Fibroblast of pulmonary artery (primary cell): ENCODE data around the gene CNOT9.
"Not testable (repeated sequence)": the region's sequence is repeated elsewhere in the genome, so short reads cannot be mapped to it uniquely, and the experiment has no call there.

Experiments used
- DNase-seq: peaks from one replicate; pipeline ENCODE4 v3.0.0-alpha.2; 2010; ENCODE audit warnings: low read depth
- H3K4me3 ChIP-seq: replicated peaks from 2 replicates; pipeline ENCODE4 v1.5.1; 2011; ENCODE audit warnings: low read depth, mild to moderate bottlenecking, control low read depth, low read length, moderate library complexity
- TF ChIP-seq, protein P1 (sequence below): IDR thresholded peaks from 2 replicates; pipeline ENCODE4 v1.5.1; 2011; ENCODE audit warnings: mild to moderate bottlenecking, control low read depth, low read length, inconsistent platforms; ENCODE audit errors: missing control alignments

Gene CNOT9, protein sequence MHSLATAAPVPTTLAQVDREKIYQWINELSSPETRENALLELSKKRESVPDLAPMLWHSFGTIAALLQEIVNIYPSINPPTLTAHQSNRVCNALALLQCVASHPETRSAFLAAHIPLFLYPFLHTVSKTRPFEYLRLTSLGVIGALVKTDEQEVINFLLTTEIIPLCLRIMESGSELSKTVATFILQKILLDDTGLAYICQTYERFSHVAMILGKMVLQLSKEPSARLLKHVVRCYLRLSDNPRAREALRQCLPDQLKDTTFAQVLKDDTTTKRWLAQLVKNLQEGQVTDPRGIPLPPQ

DNA sequence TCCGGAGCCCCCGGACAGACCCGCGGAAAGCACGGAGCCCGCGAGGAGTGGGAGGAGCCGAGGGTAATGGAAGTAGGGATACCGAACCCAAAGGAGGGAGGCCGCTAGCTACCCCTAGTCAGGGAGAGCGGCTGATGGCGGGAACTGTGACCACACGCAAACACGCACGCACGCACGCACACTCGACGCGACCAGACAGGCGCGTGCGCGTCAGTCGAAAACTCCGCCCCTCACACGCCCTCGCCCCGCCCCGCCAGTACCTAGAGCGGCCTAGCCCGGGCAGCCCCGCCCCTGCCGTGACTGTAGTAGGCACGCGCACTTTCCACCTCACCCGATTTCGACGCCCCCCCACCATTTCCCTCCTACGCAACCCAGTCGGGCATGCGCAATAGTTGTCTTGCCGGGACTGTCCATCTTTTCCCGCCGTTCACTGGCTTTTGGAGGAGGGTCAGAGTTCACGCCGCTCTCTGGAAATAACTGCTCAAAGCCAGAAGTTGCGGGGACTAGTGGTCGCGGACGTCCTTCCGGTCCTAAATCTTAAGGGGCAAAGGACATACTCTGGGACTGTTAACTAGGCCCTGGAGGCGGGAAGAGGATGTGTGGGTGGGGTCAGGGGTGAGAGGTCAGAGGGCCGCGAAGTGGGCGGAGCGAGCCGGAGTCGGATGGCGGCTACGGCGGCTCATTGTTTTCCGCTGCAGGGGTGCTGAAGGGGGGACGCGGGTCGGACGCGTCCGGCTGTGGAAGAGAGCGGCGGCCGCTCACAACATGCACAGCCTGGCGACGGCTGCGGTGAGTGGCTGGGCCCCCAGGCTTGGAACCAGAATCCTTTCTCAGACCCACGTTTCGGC lies at the start of gene CNOT9, which contains the start of gene USP37:
TSS of gene CNOT9 (plus strand) at position 650 of the 848 bp plus-strand sequence. CDS start at position 766, 116 bp downstream.
TSS of gene USP37 (minus strand) at position 162 of the 848 bp plus-strand sequence. CDS start 9,698 bp downstream, outside the sequence.
- peak within 1 kb of the TSS; percentile 91 for H3K4me3 ChIP-seq
- peak; percentile 99 for DNase-seq
- TF ChIP-seq, protein P1, sequence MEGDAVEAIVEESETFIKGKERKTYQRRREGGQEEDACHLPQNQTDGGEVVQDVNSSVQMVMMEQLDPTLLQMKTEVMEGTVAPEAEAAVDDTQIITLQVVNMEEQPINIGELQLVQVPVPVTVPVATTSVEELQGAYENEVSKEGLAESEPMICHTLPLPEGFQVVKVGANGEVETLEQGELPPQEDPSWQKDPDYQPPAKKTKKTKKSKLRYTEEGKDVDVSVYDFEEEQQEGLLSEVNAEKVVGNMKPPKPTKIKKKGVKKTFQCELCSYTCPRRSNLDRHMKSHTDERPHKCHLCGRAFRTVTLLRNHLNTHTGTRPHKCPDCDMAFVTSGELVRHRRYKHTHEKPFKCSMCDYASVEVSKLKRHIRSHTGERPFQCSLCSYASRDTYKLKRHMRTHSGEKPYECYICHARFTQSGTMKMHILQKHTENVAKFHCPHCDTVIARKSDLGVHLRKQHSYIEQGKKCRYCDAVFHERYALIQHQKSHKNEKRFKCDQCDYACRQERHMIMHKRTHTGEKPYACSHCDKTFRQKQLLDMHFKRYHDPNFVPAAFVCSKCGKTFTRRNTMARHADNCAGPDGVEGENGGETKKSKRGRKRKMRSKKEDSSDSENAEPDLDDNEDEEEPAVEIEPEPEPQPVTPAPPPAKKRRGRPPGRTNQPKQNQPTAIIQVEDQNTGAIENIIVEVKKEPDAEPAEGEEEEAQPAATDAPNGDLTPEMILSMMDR: no peak

DNA sequence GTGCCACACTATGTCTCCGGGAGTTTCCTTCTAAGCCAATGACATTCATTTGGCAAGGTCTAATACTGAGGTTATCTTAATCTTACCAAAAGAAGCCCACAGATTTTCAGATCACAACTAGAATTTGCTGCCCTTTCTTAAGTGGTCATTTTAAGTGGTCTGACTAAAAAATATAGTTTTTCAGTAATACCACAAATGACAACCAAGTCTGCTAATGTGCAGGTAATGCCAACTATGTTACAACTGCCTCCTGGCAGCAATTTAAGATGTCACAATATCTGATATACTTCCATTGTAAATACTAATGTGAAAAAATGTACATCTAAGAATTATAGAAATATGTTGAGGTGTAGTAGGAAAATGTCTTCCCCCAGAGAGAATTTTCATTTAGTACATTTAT lies 49.8 kb upstream of the CNOT9 start:
- TF ChIP-seq, protein P1: no peak
- no peak overlapping the region for H3K4me3 ChIP-seq
- DNase-seq: no peak

DNA sequence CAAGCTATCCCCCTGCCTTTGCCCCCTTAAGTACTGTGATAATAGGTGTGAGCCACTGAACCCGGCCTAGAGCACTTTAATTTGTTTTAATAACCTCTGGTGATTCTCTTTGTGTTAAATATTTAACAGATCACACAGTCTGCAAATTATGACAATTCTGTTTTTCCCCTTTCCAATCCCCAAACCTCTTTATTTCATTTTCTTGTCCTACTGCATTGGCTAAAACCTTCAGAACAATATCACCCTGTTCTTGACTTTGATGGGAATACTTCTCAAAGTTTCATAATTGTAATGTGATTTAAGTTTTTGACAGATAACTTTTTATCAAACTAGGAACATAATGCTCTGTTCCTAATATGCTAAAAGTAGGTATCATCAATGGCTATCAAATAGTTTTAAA lies 45.0 kb upstream of the CNOT9 start:
- H3K4me3 ChIP-seq: no peak overlapping the region
- DNase-seq: no peak
- TF ChIP-seq, protein P1: no peak

DNA sequence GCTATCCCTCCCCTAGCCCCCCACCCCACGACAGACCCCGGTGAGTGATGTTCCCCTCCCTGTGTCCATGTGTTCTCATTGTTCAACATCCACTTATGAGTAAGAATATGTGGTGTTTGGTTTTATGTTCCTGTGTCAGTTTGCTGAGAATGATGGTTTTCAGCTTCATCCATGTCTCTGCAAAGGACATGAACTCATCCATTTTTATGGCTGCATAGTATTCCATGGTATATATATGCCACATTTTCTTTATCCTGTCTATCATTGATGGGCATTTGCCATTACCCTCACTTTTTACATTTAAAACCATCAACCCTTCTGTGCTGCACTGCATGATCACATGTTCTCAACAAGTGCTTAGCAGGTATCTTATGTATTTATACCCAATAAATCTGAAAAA lies 40.2 kb upstream of the CNOT9 start:
- DNase-seq, H3K4me3 ChIP-seq: not testable (repeated sequence)

DNA sequence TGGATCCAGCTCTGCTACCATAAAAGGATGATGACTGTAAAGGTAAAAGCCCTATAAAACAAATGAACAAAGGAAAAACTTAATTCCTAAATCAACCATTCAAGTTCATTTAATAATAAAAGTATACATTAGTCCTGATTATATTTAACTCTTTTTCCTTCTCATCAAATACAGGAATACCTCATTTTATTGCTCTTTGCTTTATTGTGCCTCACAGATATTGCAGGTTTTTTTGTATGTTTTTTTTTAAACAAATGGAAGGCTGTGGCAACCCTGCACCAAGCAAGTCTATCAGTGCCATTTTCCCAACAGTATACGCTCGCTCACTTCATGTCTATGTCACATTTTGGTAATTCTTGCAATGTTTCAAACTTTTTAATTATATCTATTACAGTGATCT lies 38.6 kb upstream of the CNOT9 start:
- TF ChIP-seq, protein P1: no peak
- no peak overlapping the region for H3K4me3 ChIP-seq
- no peak for DNase-seq

DNA sequence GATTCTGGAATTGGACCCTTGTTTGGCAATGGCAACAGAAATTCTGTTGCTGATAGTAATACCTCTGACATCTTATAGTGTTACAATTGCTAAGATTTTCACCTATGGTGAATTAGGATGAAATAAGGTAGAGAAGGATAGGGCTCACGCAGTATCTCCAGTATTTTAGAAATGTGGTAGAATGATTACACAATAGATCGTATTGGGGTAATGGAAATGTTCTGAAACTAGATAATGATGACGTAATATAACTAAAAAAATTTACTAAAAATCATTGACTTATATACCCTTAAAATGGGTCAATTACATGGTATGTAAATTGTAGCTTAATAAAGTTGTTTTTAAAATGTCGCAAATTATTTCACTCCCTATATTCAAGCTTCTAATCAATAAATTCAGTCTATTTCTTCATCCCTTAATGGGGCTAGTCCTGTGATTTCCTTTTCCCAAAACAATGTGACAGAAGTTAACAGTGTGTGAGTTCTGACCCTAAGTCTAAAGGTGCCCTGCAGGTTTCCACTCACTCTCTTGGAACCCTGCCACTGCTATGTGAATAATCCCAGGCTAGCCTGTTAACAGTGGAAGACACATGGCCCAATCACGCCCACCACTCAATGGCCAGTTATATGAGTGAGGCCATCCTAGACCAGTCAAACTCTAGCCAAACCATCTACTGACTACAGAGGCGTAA lies 31.7 kb upstream of the CNOT9 start:
- DNase-seq: no peak
- H3K4me3 ChIP-seq: no peak overlapping the region
- TF ChIP-seq, protein P1: no peak

DNA sequence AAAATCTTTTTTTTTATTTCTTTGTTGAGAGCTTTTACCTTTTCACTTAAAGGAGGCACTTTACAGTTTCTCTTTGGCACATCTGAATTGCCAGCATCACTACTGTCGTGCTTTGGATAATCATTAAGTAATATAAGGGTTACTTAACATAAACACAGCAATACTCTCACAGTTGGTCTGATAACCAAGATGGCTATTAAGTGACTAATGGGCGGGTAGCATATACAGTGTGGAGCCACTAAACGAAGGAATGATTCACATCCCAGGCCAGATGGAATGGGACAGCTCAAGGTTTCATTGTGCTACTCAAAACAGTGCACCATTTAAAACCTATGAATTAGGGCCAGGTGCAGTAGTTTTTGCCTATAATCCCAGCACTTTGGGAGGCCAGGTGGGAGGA lies 28.6 kb upstream of the CNOT9 start:
- H3K4me3 ChIP-seq: no peak overlapping the region
- TF ChIP-seq, protein P1: no peak
- DNase-seq: no peak
